Measurements from ENCODE around the gene FOXF2.

DNA sequence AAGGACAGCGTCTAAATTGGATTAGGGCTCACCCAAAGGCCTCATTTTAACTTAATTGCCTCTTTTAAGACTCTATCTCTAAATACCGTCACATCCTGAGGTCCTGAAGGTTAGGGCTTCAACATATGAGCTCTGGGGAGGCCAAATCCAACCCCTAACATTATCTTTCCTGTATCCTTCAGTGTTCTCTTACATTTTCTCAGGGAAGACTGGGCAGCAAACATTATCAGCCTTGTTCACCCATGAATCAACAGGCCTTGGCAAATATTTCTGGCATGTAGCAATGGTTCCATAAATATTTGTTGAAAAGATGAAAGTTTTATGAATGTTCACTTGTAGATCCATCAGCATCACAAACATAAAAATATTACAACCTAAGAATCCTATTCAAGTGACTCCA, 24.6 kb upstream of the FOXF2 start:
- TF ChIP-seq CTCF (IDR thresholded peaks at IDR 0.05): no peak
- TF ChIP-seq ZFX (IDR thresholded peaks at IDR 0.05; ENCODE audit: borderline replicate concordance): no peak
